Testis (tissue), 3 donors: ENCODE results near the gene FLACC1. TPM values are rescaled to one million over a fixed set of nuclear protein-coding genes. Genes with fewer than 3 reads are reported as not detected.

Source experiments
- DNase-seq: peaks from one replicate; pipeline ENCODE4 v3.0.0-alpha.2; 2019
- H3K27ac ChIP-seq, 2 donors: fragments of 200-600 bp; sonication (generic); one replicate each; pipeline ENCODE4 v1.5.1; 2019
- H3K27me3 ChIP-seq: fragments of 200-600 bp; sonication (generic); one replicate; pipeline ENCODE4 v1.5.1; 2019
- H3K36me3 ChIP-seq: fragments of 200-600 bp; sonication (generic); one replicate; pipeline ENCODE4 v1.5.1; 2017; ENCODE audit warnings: low read depth; ENCODE audit errors: missing control alignments
- H3K4me1 ChIP-seq: fragments of 200-600 bp; sonication (generic); one replicate; pipeline ENCODE4 v1.5.1; 2019
- H3K4me3 ChIP-seq, 2 donors: fragments of 200-600 bp; sonication (generic); one replicate each; pipeline ENCODE4 v1.5.1; 2017 to 2019
- H3K9me3 ChIP-seq: fragments of 200-600 bp; sonication (generic); one replicate; pipeline ENCODE4 v1.5.1; 2017
- CTCF ChIP-seq, 3 experiments: fragments of 450-650 bp in 2 of 3; fragments of 200-600 bp in 1 of 3; sonication (generic) in 1 of 3; IDR thresholded peaks; one replicate each; pipeline ENCODE4 v1.5.1; 2016 to 2019; ENCODE audit warnings: antibody characterized with exemption in 3 of 3, mild to moderate bottlenecking in 2 of 3, moderate library complexity in 1 of 3
- POLR2A ChIP-seq: fragments of 450-650 bp; IDR thresholded peaks from one replicate; pipeline ENCODE4 v1.6.1; 2017; ENCODE audit warnings: antibody characterized with exemption, mild to moderate bottlenecking, moderate library complexity
- WGBS, 2 donors: methylation state at CpG; one replicate each; pipeline ENCODE4 v1.1.5; 2018; 5-methylcytosine and 5-hydroxymethylcytosine counted together
- intact Hi-C: fragments of 100-400 bp; cut with DNase I; formaldehyde crosslinking; loops from one replicate; pipeline ENCODE4 v1.15.1; 2023; ENCODE audit warnings: low total_unique reads
- polyA plus RNA-seq: library from polyadenylated mRNA; stranded (reverse); fragments of 350-450 nt; fragmentation: Illumina TruSeq; extraction: RNeasy Lipid Tissue Mini Kit (QIAGEN cat#74804); gene quantifications from one replicate; pipeline ENCODE4 v1.2.3, GENCODE V29; 2014; ENCODE audit warnings: low read depth, low replicate concordance; ENCODE audit not compliant: insufficient read depth
- total RNA-seq, 2 donors: library from RNA; depleted of rRNA; stranded (reverse); fragments of >200 nt; gene quantifications; one replicate each; pipeline ENCODE4 v1.2.3, GENCODE V29; 2016

The FLACC1 gene
- total and polyA plus RNA-seq, 3 donors from 2014 or later = 10.5 to 21.5 (median 20.4) TPM

- Histone ChIP-seq H3K9me3 (no peaks in the 10 kb centered on the region), H3K36me3 (no peaks in the 10 kb centered on the region)
- DNase-seq = no peak
Measured at GRCh38 chr2:201342923-201343322, 14.2 kb downstream of the FLACC1 start.

GRCh38 chr2:201329409-201329808 lies 27.7 kb downstream of the FLACC1 start:
- intact Hi-C loops = no loop called here
- no peaks in the 10 kb centered on the region for H3K9me3 ChIP-seq
- H3K27ac ChIP-seq = no peak overlapping the region
- H3K4me1 ChIP-seq = no peaks in the 10 kb centered on the region
- no peaks in the 10 kb centered on the region for H3K36me3 ChIP-seq
- WGBS, 2 donors = 48 to 66% methylated on average over 1 of the region's 1 CpG
- no peaks in the 10 kb centered on the region for H3K27me3 ChIP-seq
- DNase-seq = no peak
- TF ChIP-seq CTCF (IDR thresholded peaks at IDR 0.05) = no peak
- no peak for TF ChIP-seq POLR2A
- H3K4me3 ChIP-seq = no peak overlapping the region

More at GRCh38 chr2:201342923-201343322, 14.2 kb downstream of the FLACC1 start:
- no peak overlapping the region for H3K27ac ChIP-seq
- WGBS, 2 donors = 69 to 85% methylated on average over 2 of the region's 2 CpGs
- no peaks in the 10 kb centered on the region for H3K27me3 ChIP-seq
- intact Hi-C loops = no loop called here
- TF ChIP-seq CTCF (IDR thresholded peaks at IDR 0.05) (no peak), POLR2A (no peak)
- H3K4me3 ChIP-seq = no peak overlapping the region
- H3K4me1 ChIP-seq = no peaks in the 10 kb centered on the region

- intact Hi-C loops = no loop called here
Measured at GRCh38 chr2:201327678-201328077, 29.5 kb downstream of the FLACC1 start.

GRCh38 chr2:201322772-201323171 lies 34.4 kb downstream of the FLACC1 start:
- intact Hi-C loops = no loop called here
- H3K27ac ChIP-seq = no peak overlapping the region
- no peaks in the 10 kb centered on the region for H3K9me3 ChIP-seq
- no peaks in the 10 kb centered on the region for H3K27me3 ChIP-seq
- no peak for DNase-seq
- no peak overlapping the region for H3K4me3 ChIP-seq
- TF ChIP-seq CTCF (IDR thresholded peaks at IDR 0.05) = no peak
- no peak for TF ChIP-seq POLR2A
- no peaks in the 10 kb centered on the region for H3K36me3 ChIP-seq
- H3K4me1 ChIP-seq = no peaks in the 10 kb centered on the region

More at GRCh38 chr2:201327678-201328077, 29.5 kb downstream of the FLACC1 start:
- Histone ChIP-seq H3K36me3 (no peaks in the 10 kb centered on the region), H3K27ac (no peak overlapping the region), H3K4me3 (no peak overlapping the region), H3K9me3 (no peaks in the 10 kb centered on the region), H3K27me3 (no peaks in the 10 kb centered on the region), H3K4me1 (no peaks in the 10 kb centered on the region)
- 89 to 94% methylated on average over 3 of the region's 3 CpGs for WGBS, 2 donors
- no peak for TF ChIP-seq CTCF (IDR thresholded peaks at IDR 0.05)
- no peak for TF ChIP-seq POLR2A
- DNase-seq = no peak

- no peak for DNase-seq
- Histone ChIP-seq H3K27ac (no peak overlapping the region), H3K36me3 (no peaks in the 10 kb centered on the region), H3K9me3 (no peaks in the 10 kb centered on the region), H3K4me3 (no peak overlapping the region), H3K4me1 (no peaks in the 10 kb centered on the region), H3K27me3 (no peaks in the 10 kb centered on the region)
- intact Hi-C loops = no loop called here
- TF ChIP-seq CTCF (IDR thresholded peaks at IDR 0.05) = no peak
- TF ChIP-seq POLR2A = no peak
- WGBS, 2 donors = 95 to 96% methylated on average over 3 to 4 of the region's 4 CpGs
Measured at GRCh38 chr2:201320701-201321100, 36.4 kb downstream of the FLACC1 start.
